GM19099 (cell line): Measurements from ENCODE around the gene TCTN2.

ENCODE experiments used
- POLR2A ChIP-seq: IDR thresholded peaks from 3 replicates; pipeline ENCODE4 v1.6.1; 2011; ENCODE audit warnings: low read depth; ENCODE audit not compliant: insufficient read length; ENCODE audit errors: extremely low read depth

TCTN2 gene

GRCh38 chr12:123671876-123672275 is 963 bp downstream of the TCTN2 start:
- no peak for TF ChIP-seq POLR2A

GRCh38 chr12:123675436-123675835 is 4.5 kb downstream of the TCTN2 start:
- TF ChIP-seq POLR2A = no peak

GRCh38 chr12:123676616-123677320 is 5.9 kb downstream of the TCTN2 start:
- TF ChIP-seq POLR2A = no peak

GRCh38 chr12:123678981-123679380 is 8.1 kb downstream of the TCTN2 start:
- TF ChIP-seq POLR2A = no peak

- TF ChIP-seq POLR2A = no peak
Observed at GRCh38 chr12:123681605-123682004, 10.7 kb downstream of the TCTN2 start.

GRCh38 chr12:123683964-123684363 is 13.1 kb downstream of the TCTN2 start:
- TF ChIP-seq POLR2A = no peak

- no peak for TF ChIP-seq POLR2A
Observed at GRCh38 chr12:123686636-123687190, 15.8 kb downstream of the TCTN2 start.

- TF ChIP-seq POLR2A = no peak
Observed at GRCh38 chr12:123690191-123690840, 19.4 kb downstream of the TCTN2 start.

- no peak for TF ChIP-seq POLR2A
Observed at GRCh38 chr12:123696207-123696606, 25.3 kb downstream of the TCTN2 start.

GRCh38 chr12:123696646-123697045 is 25.7 kb downstream of the TCTN2 start:
- no peak for TF ChIP-seq POLR2A

GRCh38 chr12:123705935-123706334 is 35.0 kb downstream of the TCTN2 start:
- no peak for TF ChIP-seq POLR2A

- TF ChIP-seq POLR2A = no peak
Observed at GRCh38 chr12:123707466-123707865, 36.6 kb downstream of the TCTN2 start.

GRCh38 chr12:123712780-123713319 is 41.9 kb downstream of the TCTN2 start:
- TF ChIP-seq POLR2A = no peak

- no peak for TF ChIP-seq POLR2A
Observed at GRCh38 chr12:123713398-123713797, 42.5 kb downstream of the TCTN2 start.

- no peak for TF ChIP-seq POLR2A
Observed at GRCh38 chr12:123713823-123714585, 43.1 kb downstream of the TCTN2 start.
